Activated CD8-positive, alpha-beta memory T cell treated with anti-CD3 and anti-CD28 coated beads for 24 hours (primary cell): ENCODE results near the gene NTPCR.

Experiments used
- DNase-seq: peaks from one replicate; pipeline ENCODE4 v3.0.0-alpha.2; 2020

NTPCR gene

DNA sequence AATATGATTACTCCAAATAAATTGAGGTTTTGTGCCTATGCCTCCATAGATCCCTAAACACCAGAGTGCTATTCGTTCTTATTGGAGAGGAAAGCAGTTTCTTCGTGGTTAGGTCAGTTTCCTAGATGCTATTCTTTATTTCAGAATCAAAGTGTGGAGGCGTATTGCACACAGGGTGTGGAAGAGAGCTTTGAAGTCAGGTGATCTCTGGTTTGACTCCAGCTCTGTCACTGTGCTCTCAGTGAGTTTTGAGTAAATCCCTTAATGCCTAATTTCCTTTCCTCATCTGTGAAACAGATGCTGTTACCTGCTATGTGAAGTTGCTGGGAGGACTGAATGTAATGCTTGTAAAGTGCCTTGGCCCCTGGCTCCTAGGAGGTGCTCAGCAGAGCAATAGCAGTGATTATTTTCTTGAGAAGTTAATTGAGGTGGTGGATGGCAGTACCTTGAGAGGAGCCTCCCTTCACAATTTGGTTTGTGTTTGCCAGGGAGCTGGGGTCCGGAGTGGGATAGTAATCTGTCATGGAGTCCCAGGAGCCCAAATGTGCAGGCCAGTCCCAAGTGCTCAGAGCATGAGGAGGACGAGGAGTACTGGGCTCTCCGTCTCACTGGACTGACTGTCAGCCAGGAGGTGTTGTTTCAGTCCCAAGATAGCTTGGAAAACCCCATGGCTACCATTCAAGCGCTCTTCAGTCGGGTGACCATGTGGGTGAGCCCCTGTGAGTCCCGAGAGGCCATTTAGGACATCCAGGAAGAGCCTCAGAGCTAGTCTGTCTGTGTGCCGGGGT lies 14.9 kb downstream of the NTPCR start:
- peak; percentile 5 for DNase-seq

DNA sequence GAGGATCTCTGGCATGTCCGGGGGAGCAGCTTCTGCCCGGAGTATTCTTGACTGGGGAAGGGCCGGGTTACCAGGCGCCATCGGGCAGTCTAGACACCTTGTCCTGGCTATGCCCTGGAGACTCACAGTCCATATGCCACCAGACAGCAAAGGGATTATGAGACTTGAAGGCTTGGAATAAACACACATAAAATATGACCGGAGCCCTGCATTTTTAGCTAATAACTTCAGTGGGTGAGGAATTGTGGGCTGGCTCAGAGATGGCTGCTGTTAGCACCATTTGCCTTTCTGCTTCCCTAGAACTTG lies 15.5 kb downstream of the NTPCR start:
- no peak for DNase-seq

DNA sequence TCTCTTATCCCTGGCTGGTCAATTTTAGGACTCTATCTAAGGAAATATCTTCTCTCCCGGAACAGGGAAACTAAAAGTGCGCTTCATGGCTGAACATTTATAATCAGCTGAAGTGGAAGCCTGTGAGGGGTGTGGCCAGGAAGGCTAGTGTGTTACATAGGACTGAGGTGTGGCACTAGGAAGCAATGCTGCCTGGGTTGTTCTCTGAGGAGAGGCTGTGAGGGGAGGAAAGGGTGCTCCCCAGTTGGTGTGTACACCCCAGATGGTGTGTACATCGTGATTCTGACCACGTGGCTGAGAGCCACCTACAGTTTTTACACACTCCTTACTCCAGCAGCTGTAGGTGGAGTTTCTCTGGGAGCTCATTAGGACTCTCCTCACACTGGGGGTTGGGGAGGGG lies 16.3 kb downstream of the NTPCR start:
- no peak for DNase-seq

DNA sequence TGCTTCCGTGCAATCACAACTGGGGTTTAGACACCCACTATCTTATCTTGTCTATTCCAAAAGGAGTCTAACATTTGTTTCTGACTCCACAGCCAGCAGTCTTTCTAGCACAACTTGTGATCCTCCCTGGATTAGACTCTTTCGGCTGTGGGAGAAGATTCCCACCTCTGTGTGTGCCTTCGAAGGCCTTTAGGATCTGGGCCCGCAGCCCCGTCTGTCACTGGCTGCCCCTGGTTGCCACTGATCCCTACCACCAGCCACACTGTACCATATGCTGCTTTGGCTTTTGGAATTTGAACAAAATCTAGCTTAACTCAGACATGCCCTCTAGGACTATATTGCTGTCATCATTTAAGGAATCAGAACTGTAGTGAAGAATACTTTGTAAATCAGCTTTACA lies 18.0 kb downstream of the NTPCR start:
- no peak for DNase-seq

DNA sequence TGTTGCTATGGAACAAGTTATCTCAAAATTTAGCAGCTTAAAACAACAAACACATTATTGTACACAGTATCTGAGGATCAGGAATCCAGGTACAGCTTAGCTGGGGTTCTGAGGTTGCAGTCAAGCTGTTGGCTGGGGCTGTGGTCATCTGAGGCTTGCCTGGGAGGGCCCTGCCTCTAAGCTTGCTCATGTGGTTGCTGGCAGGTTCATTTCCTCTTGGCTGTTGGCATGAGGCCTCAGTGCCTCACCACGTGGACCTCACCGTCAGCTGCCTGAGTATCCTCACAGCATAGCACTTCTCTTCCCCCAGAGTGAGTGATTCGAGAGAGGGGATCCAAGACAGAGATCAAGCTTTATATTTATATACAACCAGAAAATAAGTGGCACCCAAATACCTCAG lies 18.6 kb downstream of the NTPCR start:
- DNase-seq, result peak; percentile 57

DNA sequence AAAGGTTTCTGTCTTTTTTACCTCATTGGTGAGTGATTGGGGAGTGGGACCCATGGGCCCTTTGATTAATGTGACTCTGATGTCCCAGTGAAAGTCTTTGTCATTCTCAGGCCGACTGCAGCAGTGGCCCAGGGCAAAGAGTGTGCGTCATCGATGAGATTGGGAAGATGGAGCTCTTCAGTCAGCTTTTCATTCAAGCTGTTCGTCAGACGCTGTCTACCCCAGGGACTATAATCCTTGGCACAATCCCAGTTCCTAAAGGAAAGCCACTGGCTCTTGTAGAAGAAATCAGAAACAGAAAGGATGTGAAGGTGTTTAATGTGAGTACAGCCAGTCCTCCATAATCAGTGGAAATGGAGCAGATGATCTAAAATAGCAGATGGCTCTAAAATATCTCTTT lies 19.4 kb downstream of the NTPCR start:
- no peak for DNase-seq

DNA sequence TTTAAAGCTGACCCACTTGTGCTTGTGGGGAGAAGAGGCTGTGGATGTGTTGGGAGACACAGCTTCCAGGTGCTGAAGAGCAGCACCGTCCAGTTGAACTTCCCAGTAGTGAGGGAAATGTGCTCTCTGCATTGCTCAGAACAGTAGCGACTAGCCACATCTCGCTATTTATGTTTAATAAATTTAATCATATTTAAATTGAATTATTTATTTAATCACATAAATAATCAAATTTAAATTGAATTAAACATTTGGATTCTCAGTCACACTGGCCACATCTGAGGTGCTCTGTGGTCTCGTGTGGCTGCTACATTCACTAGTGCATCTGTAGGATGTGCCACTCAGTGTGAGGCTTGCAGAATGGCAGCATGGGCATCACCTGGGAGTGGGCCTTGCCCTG lies 20.1 kb downstream of the NTPCR start:
- DNase-seq, result no peak

DNA sequence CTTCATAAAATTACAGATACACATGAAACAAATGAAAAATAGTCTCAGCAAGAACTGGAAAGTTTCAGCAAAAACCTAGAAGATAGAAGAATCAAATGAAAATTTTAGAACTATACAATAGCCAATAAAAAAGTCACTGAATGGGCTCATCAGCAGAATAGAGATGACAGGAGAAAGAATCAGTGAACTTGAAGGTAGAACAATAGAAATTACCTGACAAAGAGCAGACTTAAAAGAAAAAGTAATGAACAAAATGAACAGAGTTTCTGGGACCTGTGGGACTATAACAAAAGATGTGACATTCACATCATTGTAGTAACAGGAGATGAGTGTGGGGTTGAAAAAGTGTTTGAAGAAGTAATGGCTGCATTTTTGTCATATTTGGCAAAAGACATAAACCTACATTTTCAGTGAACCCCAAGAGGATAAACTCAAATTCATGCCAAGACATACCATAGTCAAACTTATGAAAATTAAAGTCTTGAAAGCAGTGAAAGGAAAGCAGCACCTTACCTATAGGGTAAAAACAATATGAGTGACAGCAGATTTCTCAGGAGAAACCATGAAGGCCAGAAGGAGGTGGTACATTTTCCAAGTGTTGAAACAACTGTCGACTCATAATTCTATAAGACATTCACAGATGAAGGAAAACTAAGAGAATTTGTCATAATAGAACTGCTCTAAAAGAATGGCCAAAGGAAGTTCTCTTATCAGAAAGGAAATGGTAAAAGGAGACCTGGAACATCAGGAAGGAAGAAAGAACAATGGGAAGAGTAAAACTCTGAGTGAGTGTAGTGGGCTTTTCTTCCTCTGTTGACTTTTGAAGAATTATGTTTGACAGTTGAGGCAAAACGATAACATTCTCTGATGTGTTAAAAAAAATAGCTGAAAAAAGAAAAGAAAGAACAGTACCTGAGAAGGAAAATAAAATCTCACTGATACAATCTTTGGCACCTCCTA lies 23.5 kb downstream of the NTPCR start:
- no peak for DNase-seq

DNA sequence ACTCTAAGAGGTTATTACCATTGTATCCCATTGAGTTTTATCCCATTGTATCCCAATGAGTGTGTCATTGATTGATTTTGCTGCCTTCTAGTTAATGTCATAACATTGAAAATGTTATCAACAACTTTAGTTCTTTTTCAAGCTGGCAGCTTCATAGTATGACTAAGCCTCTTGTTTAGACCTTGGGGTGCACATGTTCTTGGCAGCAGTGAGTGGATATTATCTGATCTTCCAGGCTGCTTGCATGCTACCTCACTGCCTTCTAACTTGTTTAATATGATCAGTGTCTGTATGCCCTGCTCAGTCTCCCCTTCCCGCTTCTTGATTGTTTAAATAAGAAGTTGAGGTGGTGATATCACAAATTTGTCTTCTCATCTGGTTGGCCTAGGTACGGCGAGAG lies 24.6 kb downstream of the NTPCR start:
- DNase-seq, result no peak

DNA sequence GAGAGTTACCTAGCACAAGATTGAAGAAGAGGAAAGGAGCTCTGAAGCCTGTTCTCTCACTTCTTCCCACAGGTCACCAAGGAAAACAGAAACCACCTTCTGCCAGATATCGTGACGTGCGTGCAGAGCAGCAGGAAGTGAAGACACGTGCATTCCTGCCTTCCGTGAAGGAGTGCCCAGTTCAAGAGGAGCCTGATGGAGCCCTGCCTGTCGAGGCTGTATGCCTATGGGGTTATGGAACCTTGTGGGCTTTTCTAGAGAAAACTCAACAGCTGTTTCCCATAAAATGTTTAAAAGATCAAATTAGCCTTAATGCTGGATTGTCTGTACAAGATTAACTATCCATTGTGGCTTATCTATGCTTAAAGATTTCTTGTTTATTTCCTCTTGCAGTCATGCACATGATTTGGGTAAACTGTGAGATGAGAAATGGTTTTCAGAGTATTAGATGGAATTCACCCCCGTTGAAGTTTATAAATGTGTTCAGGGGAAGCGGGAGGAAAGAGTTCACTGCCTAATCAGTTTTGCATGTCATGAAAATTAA lies 27.8 kb downstream of the NTPCR start:
- no peak for DNase-seq

DNA sequence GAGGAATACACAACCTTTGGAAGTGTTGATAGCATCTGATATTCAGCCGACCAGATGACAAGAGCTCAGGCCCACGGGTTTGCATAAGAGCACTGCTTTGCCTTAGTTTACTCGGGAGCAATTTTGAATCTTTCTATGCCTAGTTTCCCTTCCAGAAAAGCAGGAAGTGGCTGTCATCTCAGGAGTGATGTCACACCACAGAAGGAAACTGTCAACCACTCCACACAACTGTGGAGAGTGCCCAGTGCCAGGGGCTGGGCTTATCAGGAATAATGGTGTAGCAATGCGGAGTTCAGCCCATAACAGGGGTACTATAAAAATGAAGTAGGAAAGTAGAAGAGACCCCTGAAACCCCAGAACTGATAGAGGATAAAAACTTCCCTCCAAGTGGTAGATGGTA lies 28.4 kb downstream of the NTPCR start:
- no peak for DNase-seq

DNA sequence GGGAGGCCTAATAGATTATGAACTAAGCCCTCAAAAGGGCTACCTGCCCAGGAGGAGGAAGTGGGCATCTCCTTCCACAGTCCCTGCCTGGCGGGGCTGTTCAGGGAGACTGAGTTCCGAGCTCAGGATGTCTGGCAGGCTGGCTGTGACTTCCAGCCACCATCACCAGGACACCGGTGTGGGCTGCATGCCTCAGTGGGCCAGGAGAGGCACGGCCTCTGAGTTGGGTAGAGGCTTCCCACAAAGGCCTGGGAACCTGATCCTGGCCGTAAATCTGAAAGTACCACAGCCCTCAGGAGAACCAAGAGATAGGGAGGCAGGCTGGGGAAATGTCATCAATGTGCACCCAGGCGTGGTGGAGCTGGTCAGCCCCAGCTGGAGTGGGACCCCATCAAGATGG lies 29.1 kb downstream of the NTPCR start:
- peak; percentile 32 for DNase-seq

DNA sequence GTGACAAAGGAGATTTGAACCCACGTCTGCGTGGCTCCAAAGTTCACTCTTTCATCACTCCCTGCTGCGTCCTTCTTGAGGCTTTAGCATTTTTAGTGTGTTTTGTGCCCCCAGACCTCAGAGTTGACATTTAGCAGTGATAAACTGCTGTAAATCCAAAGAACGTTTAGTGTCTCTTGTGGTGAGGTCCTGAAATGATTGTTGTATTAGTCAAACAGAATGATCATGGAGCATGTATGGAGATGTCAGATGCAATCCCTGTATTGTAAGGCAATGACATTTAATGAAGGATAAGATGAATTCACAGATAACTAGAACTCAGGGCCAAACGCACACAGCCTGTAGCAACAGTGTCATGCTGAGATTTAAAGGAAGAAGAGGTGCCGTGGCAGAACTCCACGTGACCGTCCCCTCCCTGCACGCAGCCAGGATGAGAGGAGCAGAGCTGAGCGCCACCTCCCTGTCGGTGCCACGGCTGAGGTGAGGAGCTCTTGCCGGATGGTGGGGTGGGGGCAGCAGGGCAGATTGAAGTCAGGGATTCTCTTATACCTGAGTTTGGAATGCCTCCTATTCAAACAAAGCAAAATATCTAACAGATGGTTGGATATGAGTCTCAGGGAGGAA lies 30.1 kb downstream of the NTPCR start:
- DNase-seq, result peak; percentile 38

DNA sequence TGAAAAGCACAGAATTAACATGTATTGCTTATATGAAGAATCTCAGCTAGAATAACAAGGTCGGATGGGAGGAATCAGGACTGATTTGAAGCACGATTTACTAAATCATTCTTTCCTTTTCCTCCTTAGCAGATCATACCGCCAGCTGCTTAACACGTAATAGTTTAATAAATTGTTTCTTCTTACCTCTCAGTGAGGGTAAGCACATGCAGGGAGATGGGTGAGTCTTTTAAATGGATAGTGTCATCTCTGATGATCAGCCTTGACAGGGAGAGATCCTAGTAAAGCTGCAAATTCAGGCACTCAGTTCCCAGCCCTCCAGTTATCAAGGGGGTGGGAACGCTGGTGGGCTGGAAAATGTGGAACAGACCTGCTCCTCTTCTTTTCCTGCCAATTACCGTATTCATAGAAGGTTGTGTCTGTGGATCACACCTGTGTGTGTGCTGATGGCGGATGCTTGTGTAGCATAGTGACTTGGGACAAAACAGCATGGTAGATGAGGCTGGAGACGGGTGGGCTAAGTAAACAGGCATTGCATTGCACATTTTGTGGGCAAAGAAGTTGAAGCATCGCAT lies 30.7 kb downstream of the NTPCR start:
- peak; percentile 19 for DNase-seq

DNA sequence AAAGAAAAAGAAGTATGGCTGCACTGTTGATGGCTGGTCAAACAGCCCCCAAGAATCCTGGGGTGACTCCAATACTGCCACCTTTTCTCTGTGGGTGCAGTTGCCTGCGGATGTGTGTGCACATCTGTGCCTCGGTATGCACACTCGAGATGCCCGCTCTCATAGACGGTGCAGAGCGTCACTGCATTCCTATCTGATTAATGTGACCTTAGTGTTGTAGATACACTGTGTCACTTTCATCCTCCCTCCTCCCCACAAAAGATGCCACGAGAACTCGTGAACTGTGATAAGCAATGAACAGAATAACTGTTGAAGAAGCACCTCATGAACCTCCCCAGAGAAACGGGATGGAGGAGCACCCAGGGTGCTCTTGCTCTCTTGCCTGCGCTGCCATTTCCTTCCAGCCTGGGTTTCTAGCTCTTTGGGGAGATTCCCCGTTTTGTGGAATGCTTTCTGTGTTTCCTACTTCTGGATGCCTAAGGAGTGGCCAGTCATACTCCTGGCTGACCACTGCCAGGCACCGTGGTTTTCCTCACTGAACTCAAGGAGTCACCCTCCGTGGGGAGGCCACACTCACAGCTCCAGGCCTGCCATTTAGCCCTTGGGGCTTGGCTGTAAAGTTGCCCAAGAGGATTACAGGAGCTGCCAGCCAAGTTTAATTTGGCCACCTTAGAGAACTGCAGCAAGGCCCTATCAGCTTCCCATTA lies 32.0 kb downstream of the NTPCR start:
- DNase-seq, result peak; percentile 32

DNA sequence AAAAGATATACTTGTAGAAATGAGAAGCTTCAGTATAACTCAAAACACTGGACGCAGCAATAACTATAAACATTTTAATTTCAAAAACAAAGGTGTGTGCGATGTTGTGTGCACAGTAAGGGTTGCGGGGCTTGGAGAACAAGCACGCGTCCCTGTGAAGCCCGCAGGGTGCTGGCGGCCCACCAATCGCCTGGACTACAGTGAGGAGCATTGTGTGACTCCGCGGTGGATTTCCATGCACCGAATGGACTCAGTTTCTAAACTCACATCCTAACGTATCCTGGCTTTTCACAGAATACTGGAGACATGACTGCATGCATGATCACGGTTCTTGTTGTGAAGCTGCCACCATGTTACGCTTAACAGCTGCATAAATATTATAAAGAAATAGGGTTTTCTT lies 33.0 kb downstream of the NTPCR start:
- DNase-seq, result peak; percentile 11

DNA sequence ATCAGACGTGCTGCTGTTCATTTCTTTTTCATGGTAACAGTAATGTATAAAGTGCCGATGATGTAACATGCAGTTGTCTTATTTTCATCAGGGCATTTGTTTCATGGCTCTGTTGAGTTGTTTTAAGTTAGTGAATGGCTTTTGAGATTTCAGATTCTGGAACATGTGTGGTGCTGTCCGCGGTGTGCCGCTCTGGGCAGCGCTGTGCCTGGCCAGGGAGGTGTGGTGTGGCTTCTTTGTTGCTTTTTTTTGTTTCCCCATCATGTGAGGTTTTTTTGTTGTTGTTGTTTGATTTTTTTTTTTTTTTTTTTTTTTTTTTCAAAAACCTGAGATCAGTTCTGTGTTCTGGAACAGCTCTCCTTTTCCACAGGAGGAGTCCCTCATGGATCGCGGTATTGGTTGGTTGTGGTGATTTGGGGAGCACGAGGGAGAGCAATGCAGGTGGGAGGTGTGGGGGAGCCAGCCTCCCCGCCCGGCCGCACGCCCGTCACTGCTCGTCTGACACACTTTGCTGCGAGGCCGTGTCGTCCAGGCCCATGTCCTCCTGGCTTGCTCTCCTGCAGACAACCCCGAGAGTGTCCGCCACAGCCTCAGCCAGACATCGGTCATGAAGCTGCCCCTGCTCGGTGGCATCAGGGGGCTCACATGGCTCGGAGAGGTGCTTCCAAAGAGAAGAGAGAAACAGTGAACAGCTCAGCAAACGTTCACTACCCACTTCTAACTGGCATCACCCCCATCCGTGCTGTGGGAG lies 33.6 kb downstream of the NTPCR start:
- peak; percentile 26 for DNase-seq

DNA sequence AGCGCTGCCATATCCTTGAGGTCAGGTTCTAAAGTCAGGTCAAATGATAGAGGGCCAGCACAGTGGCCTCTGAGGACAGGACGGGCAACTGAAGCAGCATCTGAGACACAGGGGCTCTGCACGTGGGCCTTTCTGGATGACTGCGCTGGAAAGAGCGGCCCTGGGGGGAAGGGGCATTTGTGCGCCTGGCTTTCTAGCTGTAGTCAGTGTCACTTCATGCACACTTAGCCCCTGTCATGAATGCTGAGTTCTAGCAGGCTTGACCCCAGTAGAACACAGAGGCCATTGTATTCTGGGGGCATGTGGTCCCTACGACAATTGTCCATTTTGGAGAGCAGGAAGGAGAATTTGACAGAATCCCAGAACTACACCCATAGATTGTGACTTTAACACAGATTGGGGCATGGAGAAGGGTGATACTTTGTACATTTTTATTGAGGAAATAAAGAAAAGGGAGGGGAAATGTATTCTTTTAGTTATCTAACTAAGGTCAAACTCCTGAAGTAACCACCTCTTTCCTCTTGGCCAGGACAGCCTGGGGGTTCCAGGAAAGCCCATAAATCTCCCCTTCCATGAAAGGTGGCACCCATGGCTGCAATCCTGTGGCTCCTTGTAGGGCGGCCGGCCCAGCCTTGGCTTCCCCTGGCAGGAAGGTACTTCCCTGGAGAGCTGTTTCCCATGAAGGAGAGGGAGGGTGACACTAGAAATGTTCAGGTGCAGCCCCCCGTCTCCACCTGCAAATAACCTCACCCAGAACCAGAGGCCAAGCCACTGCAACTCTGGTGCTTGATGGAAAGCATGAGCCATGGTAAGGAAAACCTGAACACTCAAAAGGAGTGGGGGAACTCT lies 34.4 kb downstream of the NTPCR start:
- DNase-seq, result peak; percentile 17

DNA sequence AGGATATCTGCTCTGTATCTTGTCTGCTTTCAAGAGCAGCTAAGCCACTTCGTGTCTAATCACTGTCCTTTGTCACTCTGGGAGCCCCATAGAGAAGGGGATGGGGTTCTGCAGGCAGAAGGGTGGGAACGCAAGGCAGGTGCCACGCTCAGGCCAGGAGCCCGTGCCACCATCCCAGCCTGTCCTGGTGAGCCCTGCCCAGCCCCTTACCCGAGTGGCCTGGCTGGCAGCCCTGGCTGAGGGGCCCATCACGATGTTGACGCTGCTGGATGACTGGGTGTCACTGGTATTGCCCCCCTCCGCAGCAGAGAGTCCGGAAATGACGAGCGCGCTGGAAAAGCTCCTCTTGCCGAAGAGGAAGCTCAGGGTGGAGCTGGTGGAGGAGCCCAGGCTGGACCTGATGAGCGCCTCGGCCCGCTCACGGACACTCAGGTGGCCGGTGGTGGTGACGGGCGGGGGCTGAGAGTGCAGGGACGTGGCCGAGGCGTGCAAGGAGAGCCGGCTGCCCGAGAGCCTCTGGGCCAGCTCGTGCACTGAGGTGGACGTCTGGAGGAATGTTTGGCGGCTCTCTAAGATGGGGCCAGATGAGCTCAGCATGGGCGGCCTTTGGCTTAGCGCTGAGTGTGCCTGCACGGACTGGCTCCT lies 35.6 kb downstream of the NTPCR start:
- DNase-seq, result peak; percentile 47

DNA sequence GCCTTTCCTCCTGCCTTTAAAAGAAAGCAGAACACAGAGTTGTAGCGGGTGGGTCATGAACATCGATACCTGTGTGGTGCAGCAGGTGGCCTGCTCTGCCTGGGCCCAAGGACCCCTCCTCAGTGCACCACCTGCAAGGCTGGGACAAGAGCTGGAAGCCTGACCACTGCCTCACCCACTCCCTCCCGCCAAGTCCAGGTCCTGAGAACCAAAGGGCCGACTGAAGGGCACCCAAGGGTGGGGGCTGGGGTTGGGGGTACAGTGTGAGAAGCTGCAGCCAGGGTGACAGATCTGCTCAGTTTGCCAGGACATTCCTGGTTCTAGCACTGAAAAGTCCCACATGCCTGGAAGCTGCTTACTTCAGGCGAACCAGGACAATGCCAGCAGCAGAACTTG lies 36.1 kb downstream of the NTPCR start:
- no peak for DNase-seq
